GM23338 (cell line): Measurements from ENCODE around the gene BANK1. TPM values are rescaled to one million over a fixed set of nuclear protein-coding genes. Genes with fewer than 3 reads are reported as not detected.

Experiments
- ATAC-seq: fragments of 200-7000 bp; cut with Tn5 transposase; 3 replicates; pipeline ENCODE4 v1.9.1; 2020
- DNase-seq: peaks from one replicate; pipeline ENCODE4 v3.0.0-alpha.2; 2015; ENCODE audit warnings: low spot score
- H2AFZ ChIP-seq: fragments of 200-600 bp; sonication (generic); 2 replicates; pipeline ENCODE4 v1.8.0; 2016; ENCODE audit warnings: antibody characterized with exemption, mild to moderate bottlenecking, moderate library complexity
- H3F3A ChIP-seq: fragments of 200-600 bp; sonication (generic); replicated peaks from 2 replicates; pipeline ENCODE4 v1.8.0; 2017; ENCODE audit warnings: antibody characterized with exemption, mixed run types, low read depth
- H3K27ac ChIP-seq: fragments of 200-600 bp; sonication (generic); 2 replicates; pipeline ENCODE4 v1.6.1; 2016; ENCODE audit warnings: low read depth
- H3K27me3 ChIP-seq: fragments of 200-600 bp; sonication (generic); 2 replicates; pipeline ENCODE4 v1.8.0; 2016; ENCODE audit warnings: mild to moderate bottlenecking, mixed run types, moderate library complexity; ENCODE audit not compliant: insufficient read depth
- H3K36me3 ChIP-seq: fragments of 200-600 bp; sonication (generic); 2 replicates; pipeline ENCODE4 v1.8.0; 2016; ENCODE audit warnings: mild to moderate bottlenecking; ENCODE audit not compliant: insufficient read depth
- H3K4me1 ChIP-seq: fragments of 200-600 bp; sonication (generic); 2 replicates; pipeline ENCODE4 v1.8.0; 2016; ENCODE audit warnings: mild to moderate bottlenecking, moderate library complexity; ENCODE audit not compliant: insufficient read depth
- H3K4me2 ChIP-seq: fragments of 200-600 bp; sonication (generic); 2 replicates; pipeline ENCODE4 v1.7.1; 2017; ENCODE audit warnings: mixed run types
- H3K4me3 ChIP-seq: fragments of 200-600 bp; sonication (generic); 2 replicates; pipeline ENCODE4 v1.6.1; 2016; ENCODE audit warnings: mixed run types
- H3K79me2 ChIP-seq: fragments of 200-600 bp; sonication (generic); replicated peaks from 2 replicates; pipeline ENCODE4 v1.8.0; 2017; ENCODE audit warnings: mild to moderate bottlenecking; ENCODE audit not compliant: insufficient read depth
- H3K9me2 ChIP-seq: fragments of 200-600 bp; sonication (generic); 2 replicates; pipeline ENCODE4 v1.8.0; 2017; ENCODE audit not compliant: insufficient read depth
- H4K20me1 ChIP-seq: fragments of 200-600 bp; sonication (generic); replicated peaks from 2 replicates; pipeline ENCODE4 v1.8.0; 2017; ENCODE audit warnings: mild to moderate bottlenecking; ENCODE audit not compliant: insufficient read depth
- H3K27ac Mint-ChIP-seq: 2 replicates; pipeline ENCODE4 v1.8.0; 2020; ENCODE audit warnings: inconsistent platforms, mild to moderate bottlenecking, moderate library complexity, mixed read lengths
- H3K27me3 Mint-ChIP-seq: 3 replicates; pipeline ENCODE4 v1.8.0; 2022; ENCODE audit warnings: low read depth, mild to moderate bottlenecking, moderate library complexity, mixed read lengths, inconsistent platforms; ENCODE audit not compliant: insufficient read depth, poor library complexity
- H3K36me3 Mint-ChIP-seq: 3 replicates; pipeline ENCODE4 v1.8.0; 2021; ENCODE audit warnings: low read depth, mild to moderate bottlenecking, inconsistent platforms, moderate library complexity, mixed read lengths
- H3K4me1 Mint-ChIP-seq: 3 replicates; pipeline ENCODE4 v1.8.0; 2020; ENCODE audit warnings: mild to moderate bottlenecking, inconsistent platforms, mixed read lengths
- H3K4me3 Mint-ChIP-seq: 3 replicates; pipeline ENCODE4 v1.8.0; 2021; ENCODE audit warnings: moderate library complexity, mild to moderate bottlenecking, inconsistent platforms, mixed read lengths
- H3K9me3 Mint-ChIP-seq: 3 replicates; pipeline ENCODE4 v1.8.0; 2020; ENCODE audit warnings: moderate library complexity, mild to moderate bottlenecking, inconsistent platforms, mixed read lengths
- CTCF ChIP-seq, 2 experiments: fragments of 200-600 bp in 1 of 2; sonication (generic) in 1 of 2; conservative IDR thresholded peaks; 2 replicates each; pipeline versions ENCODE4 v1.5.1 to v1.6.1; 2016 to 2017; ENCODE audit warnings: antibody characterized with exemption in 2 of 2, low read depth in 2 of 2, mild to moderate bottlenecking in 2 of 2, moderate library complexity in 1 of 2
- ETS1 ChIP-seq: IDR thresholded peaks from 2 replicates; pipeline ENCODE4 v1.6.1; 2016; ENCODE audit warnings: antibody characterized with exemption
- EZH2 ChIP-seq: fragments of 200-600 bp; sonication (generic); IDR thresholded peaks from one replicate; pipeline ENCODE4 v1.8.0; 2017; ENCODE audit warnings: antibody characterized with exemption, mild to moderate bottlenecking, low read depth; ENCODE audit not compliant: unreplicated experiment
- EZH2phosphoT487 ChIP-seq: fragments of 200-600 bp; sonication (generic); IDR thresholded peaks from one replicate; pipeline ENCODE4 v1.8.1; 2018; ENCODE audit warnings: antibody characterized with exemption; ENCODE audit not compliant: unreplicated experiment
- JUNB ChIP-seq: IDR thresholded peaks from one replicate; pipeline ENCODE4 v1.6.1; 2016; ENCODE audit warnings: antibody characterized with exemption; ENCODE audit not compliant: unreplicated experiment
- NANOG ChIP-seq: IDR thresholded peaks from 2 replicates; pipeline ENCODE4 v1.6.1; 2016; ENCODE audit warnings: antibody characterized with exemption, borderline replicate concordance
- POLR2AphosphoS5 ChIP-seq: IDR thresholded peaks from 2 replicates; pipeline ENCODE4 v1.6.1; 2016; ENCODE audit warnings: antibody characterized with exemption, low read depth
- REST ChIP-seq: IDR thresholded peaks from one replicate; pipeline ENCODE4 v1.6.1; 2018; ENCODE audit warnings: antibody characterized with exemption; ENCODE audit not compliant: unreplicated experiment
- ZNF331 ChIP-seq: fragments of 250-450 bp; sonication (Bioruptor Pico); IDR thresholded peaks from 2 replicates; pipeline ENCODE4 v1.5.0; 2020; ENCODE audit warnings: low read depth, mild to moderate bottlenecking, moderate library complexity
- polyA plus RNA-seq: library from polyadenylated mRNA; unstranded; fragments of >200 nt; fragmentation: Nextera tagmentation; extraction: Ambion mirVana; gene quantifications from 2 replicates; pipeline ENCODE4 v1.2.1, GENCODE V29; 2016
- total RNA-seq: library from RNA; depleted of rRNA; stranded (reverse); fragments of >200 nt; shearing (Covaris generic); gene quantifications from 2 replicates; pipeline ENCODE4 v1.2.3, GENCODE V29; 2014

BANK1 gene
- total and polyA plus RNA-seq, 2 experiments from 2014 or later = 0.86 to 0.87 TPM

- Histone ChIP-seq H3K9me2 (no peaks in the 10 kb centered on the region), H3K27ac (no peak overlapping the region), H4K20me1 (no peaks in the 10 kb centered on the region), H2AFZ (no peak overlapping the region), H3K36me3 (no peaks in the 10 kb centered on the region), H3K4me2 (no peak overlapping the region), H3F3A (no peaks in the 10 kb centered on the region), H3K4me3 (no peak overlapping the region), H3K4me1 (no peaks in the 10 kb centered on the region), H3K27me3 (no peaks in the 10 kb centered on the region), H3K79me2 (no peaks in the 10 kb centered on the region)
- Mint-ChIP-seq H3K36me3 (no peaks in the 10 kb centered on the region; the same call in 2 of the 3 replicates), H3K27me3 (no peaks in the 10 kb centered on the region), H3K4me1 (no peaks in the 10 kb centered on the region), H3K4me3 (no peak overlapping the region), H3K9me3 (no peaks in the 10 kb centered on the region; the same call in 2 of the 3 replicates), H3K27ac (no peak overlapping the region)
- TF ChIP-seq ZNF331 = no peak
- no peak for TF ChIP-seq ETS1
- TF ChIP-seq REST = no peak
- no peak for TF ChIP-seq EZH2phosphoT487
- ATAC-seq (no peak), DNase-seq (no peak)
Measured at GRCh38 chr4:102036016-102036415, 245.5 kb downstream of the BANK1 start.

- no peaks in the 10 kb centered on the region for H4K20me1 ChIP-seq
- Mint-ChIP-seq H3K4me1 (no peaks in the 10 kb centered on the region), H3K27me3 (no peaks in the 10 kb centered on the region), H3K27ac (no peak overlapping the region), H3K4me3 (no peak overlapping the region), H3K9me3 (no peaks in the 10 kb centered on the region; the same call in 2 of the 3 replicates), H3K36me3 (no peaks in the 10 kb centered on the region)
- no peak overlapping the region for H3K27ac ChIP-seq
- no peaks in the 10 kb centered on the region for H3K36me3 ChIP-seq
- DNase-seq (no peak), ATAC-seq (no peak)
- no peak overlapping the region for H2AFZ ChIP-seq
- H3F3A ChIP-seq = no peaks in the 10 kb centered on the region
- no peaks in the 10 kb centered on the region for H3K4me1 ChIP-seq
- H3K9me2 ChIP-seq = no peaks in the 10 kb centered on the region
- H3K79me2 ChIP-seq = no peaks in the 10 kb centered on the region
- no peaks in the 10 kb centered on the region for H3K27me3 ChIP-seq
- no peak overlapping the region for H3K4me3 ChIP-seq
- no peak overlapping the region for H3K4me2 ChIP-seq
- no peak for TF ChIP-seq ZNF331
- no peak for TF ChIP-seq JUNB
- no peak for TF ChIP-seq NANOG
- no peak for TF ChIP-seq EZH2
- TF ChIP-seq REST = no peak
- TF ChIP-seq POLR2AphosphoS5 = no peak
- no peak for TF ChIP-seq EZH2phosphoT487
- TF ChIP-seq ETS1 = no peak
- TF ChIP-seq CTCF (conservative IDR thresholded peaks at IDR 0.05; ENCODE audit: low read depth in 2 of 2) = no peak
Measured at GRCh38 chr4:102036619-102037376, 246.3 kb downstream of the BANK1 start.
